Chondrocyte (in vitro differentiated cells): ENCODE results near the gene GGTA1. TPM values are rescaled to one million over a fixed set of nuclear protein-coding genes. Genes with fewer than 3 reads are reported as not detected.
A peak's percentile ranks its signal among the peaks of the same experiment; 100 is the strongest.

Source experiments
- DNase-seq: peaks from one replicate; pipeline ENCODE4 v3.0.0; 2021; ENCODE audit warnings: mixed read lengths, low spot score
- H3K27ac Mint-ChIP-seq: one replicate; pipeline ENCODE4 v1.8.0; 2021; ENCODE audit warnings: mild to moderate bottlenecking, moderate library complexity, mixed read lengths; ENCODE audit not compliant: unreplicated experiment
- H3K27me3 Mint-ChIP-seq: 2 replicates; pipeline ENCODE4 v1.8.0; 2021; ENCODE audit warnings: low read depth, mixed read lengths
- H3K36me3 Mint-ChIP-seq: 2 replicates; pipeline ENCODE4 v1.8.0; 2021; ENCODE audit warnings: low read depth, mixed read lengths
- H3K4me1 Mint-ChIP-seq: 2 replicates; pipeline ENCODE4 v1.8.0; 2021; ENCODE audit warnings: low read depth, mild to moderate bottlenecking, mixed read lengths
- H3K4me3 Mint-ChIP-seq: one replicate; pipeline ENCODE4 v1.8.0; 2021; ENCODE audit warnings: mild to moderate bottlenecking, moderate library complexity, mixed read lengths; ENCODE audit not compliant: unreplicated experiment
- H3K9me3 Mint-ChIP-seq: 2 replicates; pipeline ENCODE4 v1.8.0; 2021; ENCODE audit warnings: low read depth, mixed read lengths
- CTCF ChIP-seq: fragments of 200-600 bp; sonication (generic); IDR thresholded peaks from 2 replicates; pipeline ENCODE4 v1.5.0; 2021; ENCODE audit warnings: antibody characterized with exemption, mild to moderate bottlenecking, moderate library complexity
- total RNA-seq: library from RNA; stranded (reverse); gene quantifications from 3 replicates; pipeline ENCODE4 v1.2.1, GENCODE V29; 2021

The GGTA1 gene
- total RNA-seq, 1 donor from 2014 or later, result 3.2 TPM

GRCh38 chr9:121445986-121446385 is 53.7 kb downstream of the GGTA1 start:
- Mint-ChIP-seq H3K36me3 (peaks cover 1% of the 10 kb centered on the region), H3K4me3 (no peak overlapping the region), H3K4me1 (peaks cover 8% of the 10 kb centered on the region), H3K27ac (no peak overlapping the region), H3K9me3 (no peaks in the 10 kb centered on the region), H3K27me3 (peaks cover 60% of the 10 kb centered on the region)
- DNase-seq, result no peak
- no peak for TF ChIP-seq CTCF

- H3K27ac Mint-ChIP-seq, result no peak overlapping the region
- peaks cover 1% of the 10 kb centered on the region for H3K36me3 Mint-ChIP-seq
- no peaks in the 10 kb centered on the region for H3K9me3 Mint-ChIP-seq
- no peak for TF ChIP-seq CTCF
- DNase-seq, result no peak
- peaks cover 8% of the 10 kb centered on the region for H3K4me1 Mint-ChIP-seq
- peaks cover 61% of the 10 kb centered on the region for H3K27me3 Mint-ChIP-seq
- no peak overlapping the region for H3K4me3 Mint-ChIP-seq
These were observed 55.7 kb downstream of the GGTA1 start for GRCh38 chr9:121443981-121444380.

GRCh38 chr9:121441165-121441564 is 58.5 kb downstream of the GGTA1 start:
- Mint-ChIP-seq H3K36me3 (peaks cover 1% of the 10 kb centered on the region), H3K4me1 (no peaks in the 10 kb centered on the region), H3K27ac (no peak overlapping the region), H3K9me3 (no peaks in the 10 kb centered on the region), H3K4me3 (no peak overlapping the region), H3K27me3 (peaks cover 53% of the 10 kb centered on the region)
- no peak for TF ChIP-seq CTCF
- no peak for DNase-seq

GRCh38 chr9:121439711-121440664 is 59.7 kb downstream of the GGTA1 start:
- H3K4me1 Mint-ChIP-seq, result no peaks in the 10 kb centered on the region
- H3K4me3 Mint-ChIP-seq, result no peak overlapping the region
- TF ChIP-seq CTCF, result peak; percentile 73
- H3K36me3 Mint-ChIP-seq, result peaks cover 1% of the 10 kb centered on the region
- no peak for DNase-seq
- no peak overlapping the region for H3K27ac Mint-ChIP-seq
- H3K9me3 Mint-ChIP-seq, result no peaks in the 10 kb centered on the region
- H3K27me3 Mint-ChIP-seq, result peaks cover 53% of the 10 kb centered on the region

- no peak for TF ChIP-seq CTCF
- peaks cover 1% of the 10 kb centered on the region for H3K36me3 Mint-ChIP-seq
- peaks cover 45% of the 10 kb centered on the region for H3K27me3 Mint-ChIP-seq
- no peak overlapping the region for H3K27ac Mint-ChIP-seq
- H3K4me1 Mint-ChIP-seq, result no peaks in the 10 kb centered on the region
- no peak overlapping the region for H3K4me3 Mint-ChIP-seq
- DNase-seq, result no peak
- H3K9me3 Mint-ChIP-seq, result no peaks in the 10 kb centered on the region
These were observed 60.6 kb downstream of the GGTA1 start for GRCh38 chr9:121439016-121439415.
